Neural progenitor cell (in vitro differentiated cells): Measurements from ENCODE around the gene IBA57. TPM values are rescaled to one million over a fixed set of nuclear protein-coding genes. Genes with fewer than 3 reads are reported as not detected.

Source experiments
- DNase-seq: peaks from one replicate; pipeline ENCODE4 v3.0.0-alpha.2; 2016; ENCODE audit warnings: low spot score
- H2AFZ ChIP-seq: fragments of 200-600 bp; sonication (generic); replicated peaks from 2 replicates; pipeline ENCODE4 v1.6.1; 2016; ENCODE audit warnings: antibody characterized with exemption
- H3F3A ChIP-seq: fragments of 200-600 bp; sonication (generic); 2 replicates; pipeline ENCODE4 v1.6.1; 2016; ENCODE audit warnings: antibody characterized with exemption, low read depth
- H3K27ac ChIP-seq: fragments of 200-600 bp; sonication (generic); 2 replicates; pipeline ENCODE4 v1.5.1; 2016; ENCODE audit warnings: mild to moderate bottlenecking
- H3K27me3 ChIP-seq: fragments of 200-600 bp; sonication (generic); 2 replicates; pipeline ENCODE4 v1.6.1; 2016; ENCODE audit warnings: mild to moderate bottlenecking, moderate library complexity
- H3K36me3 ChIP-seq: fragments of 200-600 bp; sonication (generic); 2 replicates; pipeline ENCODE4 v1.5.1; 2016
- H3K4me1 ChIP-seq: fragments of 200-600 bp; sonication (generic); 2 replicates; pipeline ENCODE4 v1.6.1; 2016; ENCODE audit warnings: mixed run types
- H3K4me2 ChIP-seq: fragments of 200-600 bp; sonication (generic); 2 replicates; pipeline ENCODE4 v1.6.1; 2016
- H3K4me3 ChIP-seq: fragments of 200-600 bp; sonication (generic); 2 replicates; pipeline ENCODE4 v1.5.1; 2016
- H3K79me2 ChIP-seq: fragments of 200-600 bp; sonication (generic); 2 replicates; pipeline ENCODE4 v1.6.1; 2016; ENCODE audit warnings: low read depth
- H3K9ac ChIP-seq: fragments of 200-600 bp; sonication (generic); 2 replicates; pipeline ENCODE4 v1.6.1; 2016
- H3K9me3 ChIP-seq: fragments of 200-600 bp; sonication (generic); 2 replicates; pipeline ENCODE4 v1.5.1; 2016; ENCODE audit warnings: low read depth
- H4K20me1 ChIP-seq: fragments of 200-600 bp; sonication (generic); 2 replicates; pipeline ENCODE4 v1.6.1; 2016; ENCODE audit warnings: low read depth
- H3K27ac Mint-ChIP-seq: 3 replicates; pipeline ENCODE4 v1.8.0; 2021; ENCODE audit warnings: mixed read lengths
- H3K27me3 Mint-ChIP-seq: 2 replicates; pipeline ENCODE4 v1.8.0; 2022; ENCODE audit warnings: low read depth, mild to moderate bottlenecking, inconsistent platforms, moderate library complexity, mixed read lengths; ENCODE audit not compliant: insufficient read depth
- H3K36me3 Mint-ChIP-seq: 3 replicates; pipeline ENCODE4 v1.8.0; 2021; ENCODE audit warnings: mixed read lengths
- H3K4me1 Mint-ChIP-seq: 3 replicates; pipeline ENCODE4 v1.8.0; 2021; ENCODE audit warnings: mixed read lengths
- H3K4me3 Mint-ChIP-seq: 3 replicates; pipeline ENCODE4 v1.8.0; 2021; ENCODE audit warnings: mild to moderate bottlenecking, moderate library complexity, mixed read lengths
- H3K9me3 Mint-ChIP-seq: 3 replicates; pipeline ENCODE4 v1.8.0; 2020; ENCODE audit warnings: mixed read lengths
- CTCF ChIP-seq: fragments of 200-600 bp; sonication (generic); IDR thresholded peaks from 2 replicates; pipeline ENCODE4 v1.5.1; 2017; ENCODE audit warnings: antibody characterized with exemption, mild to moderate bottlenecking
- EZH2 ChIP-seq: fragments of 200-600 bp; sonication (generic); IDR thresholded peaks from 2 replicates; pipeline ENCODE4 v1.6.1; 2017; ENCODE audit warnings: antibody characterized with exemption, mild to moderate bottlenecking, moderate library complexity
- EZH2phosphoT487 ChIP-seq: fragments of 200-600 bp; sonication (generic); IDR thresholded peaks from 2 replicates; pipeline ENCODE4 v1.6.1; 2017; ENCODE audit warnings: antibody characterized with exemption
- total RNA-seq: library from RNA; depleted of rRNA; stranded (reverse); fragments of >200 nt; gene quantifications from 2 replicates; pipeline ENCODE4 v1.2.3, GENCODE V29; 2015; ENCODE audit warnings: low replicate concordance

IBA57 gene
- total RNA-seq, 1 donor from 2014 or later: 2.2 TPM

DNA sequence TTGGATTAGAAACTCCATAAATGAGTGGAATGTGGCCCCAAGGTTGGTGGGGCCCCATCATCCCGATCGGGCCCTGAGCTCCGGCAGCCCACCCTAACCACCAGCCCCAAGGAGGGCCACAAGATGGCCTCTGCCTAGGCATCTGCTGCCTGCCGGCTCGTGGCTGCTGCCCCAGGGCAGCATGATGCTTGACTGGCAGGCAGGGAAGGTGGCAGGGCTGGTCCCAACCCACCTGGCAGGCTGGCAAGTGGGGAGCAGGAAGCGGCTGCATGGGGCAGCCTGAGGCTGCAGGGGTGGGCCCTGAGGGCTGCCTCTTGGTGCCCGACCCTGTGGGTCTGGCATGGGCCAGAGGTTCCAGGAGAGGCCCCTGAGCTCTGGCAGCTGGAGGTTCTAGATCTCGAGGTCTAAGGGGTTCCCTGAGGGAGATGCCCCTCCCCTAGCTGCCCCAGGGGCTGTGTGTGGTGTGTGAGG, 16.6 kb upstream of the IBA57 start:
- Mint-ChIP-seq H3K27ac (no peak overlapping the region), H3K27me3 (no peaks in the 10 kb centered on the region), H3K9me3 (no peaks in the 10 kb centered on the region), H3K4me3 (no peak overlapping the region), H3K4me1 (peaks cover 4% of the 10 kb centered on the region), H3K36me3 (no peaks in the 10 kb centered on the region)
- Histone ChIP-seq H3K4me3 (no peak overlapping the region), H3K27me3 (no peaks in the 10 kb centered on the region), H3K9me3 (no peaks in the 10 kb centered on the region), H3K27ac (peak overlapping the region; percentile 27), H3K36me3 (no peaks in the 10 kb centered on the region), H3K4me2 (peak overlapping the region; percentile 52), H2AFZ (no peak overlapping the region), H3K9ac (peak overlapping the region; percentile 60), H3K4me1 (peaks cover 14% of the 10 kb centered on the region), H3F3A (no peaks in the 10 kb centered on the region), H4K20me1 (peaks cover 3% of the 10 kb centered on the region), H3K79me2 (peaks cover 8% of the 10 kb centered on the region)
- TF ChIP-seq CTCF: no peak
- no peak for TF ChIP-seq EZH2phosphoT487
- TF ChIP-seq EZH2: no peak
- DNase-seq: no peak

- Histone ChIP-seq H3K9me3 (no peaks in the 10 kb centered on the region), H3K27me3 (no peaks in the 10 kb centered on the region), H4K20me1 (peaks cover 3% of the 10 kb centered on the region), H3K79me2 (peaks cover 6% of the 10 kb centered on the region), H3F3A (no peaks in the 10 kb centered on the region), H3K4me2 (peak within 1 kb of the TSS; percentile 52), H3K4me3 (no peak within 1 kb of the TSS), H3K4me1 (peaks cover 14% of the 10 kb centered on the region), H2AFZ (no peak within 1 kb of the TSS), H3K36me3 (no peaks in the 10 kb centered on the region), H3K9ac (peak within 1 kb of the TSS; percentile 60), H3K27ac (peak within 1 kb of the TSS; percentile 27)
- no peaks in the 10 kb centered on the region for H3K36me3 Mint-ChIP-seq
- H3K4me3 Mint-ChIP-seq: no peak within 1 kb of the TSS
- H3K9me3 Mint-ChIP-seq: no peaks in the 10 kb centered on the region
- TF ChIP-seq EZH2phosphoT487 (no peak), EZH2 (no peak), CTCF (no peak)
- H3K4me1 Mint-ChIP-seq: peaks cover 3% of the 10 kb centered on the region
- peak; percentile 63 for DNase-seq
- peaks cover under 1% of the 10 kb centered on the region for H3K27me3 Mint-ChIP-seq
- no peak within 1 kb of the TSS for H3K27ac Mint-ChIP-seq
Measured at GRCh38 chr1:228149406-228150119, 16.0 kb upstream of the IBA57 start, which contains the start of gene GJC2. GJC2 (plus strand) TSS chr1:228149930; CDS start chr1:228157759, 7,829 bp downstream.

- Histone ChIP-seq H4K20me1 (no peaks in the 10 kb centered on the region), H3K27ac (no peak overlapping the region), H3K9ac (no peak overlapping the region), H3K27me3 (no peaks in the 10 kb centered on the region), H3K4me2 (peak overlapping the region; percentile 52), H3K4me1 (peaks cover 14% of the 10 kb centered on the region), H3K36me3 (no peaks in the 10 kb centered on the region), H3F3A (no peaks in the 10 kb centered on the region), H3K79me2 (peaks cover 1% of the 10 kb centered on the region), H3K9me3 (no peaks in the 10 kb centered on the region), H3K4me3 (no peak overlapping the region), H2AFZ (no peak overlapping the region)
- Mint-ChIP-seq H3K9me3 (no peaks in the 10 kb centered on the region), H3K4me3 (no peak overlapping the region), H3K4me1 (peaks cover 3% of the 10 kb centered on the region), H3K27me3 (peaks cover 4% of the 10 kb centered on the region), H3K27ac (no peak overlapping the region), H3K36me3 (no peaks in the 10 kb centered on the region)
- TF ChIP-seq EZH2phosphoT487: no peak
- TF ChIP-seq EZH2: no peak
- no peak for TF ChIP-seq CTCF
- no peak for DNase-seq
Measured at GRCh38 chr1:228150120-228150460, 15.5 kb upstream of the IBA57 start.
